Tibial nerve (tissue), 4 donors: ENCODE data around the gene LINC00305.

Source experiments
- EP300 ChIP-seq, 2 donors: sonication (generic); formaldehyde crosslinking; IDR thresholded peaks; one replicate each; pipeline ENCODE4 v1.6.1; 2017; ENCODE audit warnings: antibody characterized with exemption in 2 of 2, mild to moderate bottlenecking in 1 of 2
- POLR2A ChIP-seq, 2 donors: fragments of 450-650 bp; IDR thresholded peaks; one replicate each; pipeline ENCODE4 v1.6.1; 2017; ENCODE audit warnings: antibody characterized with exemption in 2 of 2, mild to moderate bottlenecking in 2 of 2, moderate library complexity in 2 of 2
- TF ChIP-seq, protein P1 (sequence below), 5 experiments: fragments of 200-600 bp in 3 of 5; fragments of 450-650 bp in 2 of 5; sonication (generic) in 3 of 5; IDR thresholded peaks; one replicate each; pipeline ENCODE4 v1.5.1; 2016 to 2019; ENCODE audit warnings: antibody characterized with exemption in 5 of 5, mild to moderate bottlenecking in 3 of 5, moderate library complexity in 2 of 5

- TF ChIP-seq POLR2A (IDR thresholded peaks at IDR 0.05) (no peak), EP300 (IDR thresholded peaks at IDR 0.05) (no peak)
- TF ChIP-seq, protein P1, sequence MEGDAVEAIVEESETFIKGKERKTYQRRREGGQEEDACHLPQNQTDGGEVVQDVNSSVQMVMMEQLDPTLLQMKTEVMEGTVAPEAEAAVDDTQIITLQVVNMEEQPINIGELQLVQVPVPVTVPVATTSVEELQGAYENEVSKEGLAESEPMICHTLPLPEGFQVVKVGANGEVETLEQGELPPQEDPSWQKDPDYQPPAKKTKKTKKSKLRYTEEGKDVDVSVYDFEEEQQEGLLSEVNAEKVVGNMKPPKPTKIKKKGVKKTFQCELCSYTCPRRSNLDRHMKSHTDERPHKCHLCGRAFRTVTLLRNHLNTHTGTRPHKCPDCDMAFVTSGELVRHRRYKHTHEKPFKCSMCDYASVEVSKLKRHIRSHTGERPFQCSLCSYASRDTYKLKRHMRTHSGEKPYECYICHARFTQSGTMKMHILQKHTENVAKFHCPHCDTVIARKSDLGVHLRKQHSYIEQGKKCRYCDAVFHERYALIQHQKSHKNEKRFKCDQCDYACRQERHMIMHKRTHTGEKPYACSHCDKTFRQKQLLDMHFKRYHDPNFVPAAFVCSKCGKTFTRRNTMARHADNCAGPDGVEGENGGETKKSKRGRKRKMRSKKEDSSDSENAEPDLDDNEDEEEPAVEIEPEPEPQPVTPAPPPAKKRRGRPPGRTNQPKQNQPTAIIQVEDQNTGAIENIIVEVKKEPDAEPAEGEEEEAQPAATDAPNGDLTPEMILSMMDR (IDR thresholded peaks at IDR 0.05), result no peak
These were observed 14.7 kb downstream of the LINC00305 start for GRCh38 chr18:64134044-64134747.
